A549 (cell line): ENCODE data around the gene RNPEP.

ENCODE experiments used
- CEBPB ChIP-seq, 2 experiments: fragments of >200 bp in 1 of 2; sonication (Bioruptor Twin) in 1 of 2; formaldehyde crosslinking in 1 of 2; IDR thresholded peaks; 2 replicates each; pipeline ENCODE4 v1.6.1; 2012 to 2016
- EP300 ChIP-seq, 2 experiments: fragments of >200 bp; sonication (Bioruptor Twin); formaldehyde crosslinking; IDR thresholded peaks; 2 replicates in 1 of 2; 3 replicates in 1 of 2; pipeline ENCODE4 v1.6.1; 2016 to 2017
- HDAC2 ChIP-seq: fragments of 200-600 bp; sonication (generic); IDR thresholded peaks from 2 replicates; pipeline ENCODE4 v1.6.1; 2016
- JUN ChIP-seq, 2 experiments: fragments of >200 bp; sonication (Bioruptor Twin); formaldehyde crosslinking; IDR thresholded peaks; 2 replicates in 1 of 2; 3 replicates in 1 of 2; pipeline ENCODE4 v1.6.1; 2016 to 2017
- JUNB ChIP-seq: fragments of >200 bp; sonication (Bioruptor Twin); formaldehyde crosslinking; IDR thresholded peaks from 2 replicates; pipeline ENCODE4 v1.6.1; 2016
- KDM1A ChIP-seq: fragments of 200-600 bp; sonication (generic); IDR thresholded peaks from 2 replicates; pipeline ENCODE4 v1.6.1; 2016; ENCODE audit warnings: low read depth, mild to moderate bottlenecking
- MAX ChIP-seq: IDR thresholded peaks from 2 replicates; pipeline ENCODE4 v1.6.1; 2012
- SMC3 ChIP-seq: fragments of >200 bp; sonication (Bioruptor Twin); formaldehyde crosslinking; IDR thresholded peaks from 3 replicates; pipeline ENCODE4 v1.6.1; 2018; ENCODE audit warnings: inconsistent platforms
- ZFP36 ChIP-seq: fragments of 450-650 bp; IDR thresholded peaks from 2 replicates; pipeline ENCODE4 v1.6.1; 2014; ENCODE audit warnings: borderline replicate concordance; ENCODE audit not compliant: partially characterized antibody
- TF ChIP-seq, protein P1 (sequence below): fragments of >200 bp; sonication (Bioruptor Twin); formaldehyde crosslinking; IDR thresholded peaks from 3 replicates; pipeline ENCODE4 v1.5.1; 2016

- TF ChIP-seq SMC3: no peak
- TF ChIP-seq HDAC2: no peak
- TF ChIP-seq, protein P1, sequence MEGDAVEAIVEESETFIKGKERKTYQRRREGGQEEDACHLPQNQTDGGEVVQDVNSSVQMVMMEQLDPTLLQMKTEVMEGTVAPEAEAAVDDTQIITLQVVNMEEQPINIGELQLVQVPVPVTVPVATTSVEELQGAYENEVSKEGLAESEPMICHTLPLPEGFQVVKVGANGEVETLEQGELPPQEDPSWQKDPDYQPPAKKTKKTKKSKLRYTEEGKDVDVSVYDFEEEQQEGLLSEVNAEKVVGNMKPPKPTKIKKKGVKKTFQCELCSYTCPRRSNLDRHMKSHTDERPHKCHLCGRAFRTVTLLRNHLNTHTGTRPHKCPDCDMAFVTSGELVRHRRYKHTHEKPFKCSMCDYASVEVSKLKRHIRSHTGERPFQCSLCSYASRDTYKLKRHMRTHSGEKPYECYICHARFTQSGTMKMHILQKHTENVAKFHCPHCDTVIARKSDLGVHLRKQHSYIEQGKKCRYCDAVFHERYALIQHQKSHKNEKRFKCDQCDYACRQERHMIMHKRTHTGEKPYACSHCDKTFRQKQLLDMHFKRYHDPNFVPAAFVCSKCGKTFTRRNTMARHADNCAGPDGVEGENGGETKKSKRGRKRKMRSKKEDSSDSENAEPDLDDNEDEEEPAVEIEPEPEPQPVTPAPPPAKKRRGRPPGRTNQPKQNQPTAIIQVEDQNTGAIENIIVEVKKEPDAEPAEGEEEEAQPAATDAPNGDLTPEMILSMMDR: no peak
- no peak for TF ChIP-seq EP300 (IDR thresholded peaks at IDR 0.05)
- no peak for TF ChIP-seq ZFP36
- no peak for TF ChIP-seq KDM1A
- TF ChIP-seq MAX: no peak
- TF ChIP-seq CEBPB (IDR thresholded peaks at IDR 0.05): no peak
- no peak for TF ChIP-seq JUNB
- TF ChIP-seq JUN (IDR thresholded peaks at IDR 0.05): no peak
Measured at GRCh38 chr1:201968202-201968925, 14.1 kb upstream of the RNPEP start.
